Tibial nerve (tissue), 4 donors: ENCODE results near the gene RELA.

Experiments used
- EP300 ChIP-seq, 2 donors: sonication (generic); formaldehyde crosslinking; IDR thresholded peaks; one replicate each; pipeline ENCODE4 v1.6.1; 2017; ENCODE audit warnings: antibody characterized with exemption in 2 of 2, mild to moderate bottlenecking in 1 of 2
- POLR2A ChIP-seq, 2 donors: fragments of 450-650 bp; IDR thresholded peaks; one replicate each; pipeline ENCODE4 v1.6.1; 2017; ENCODE audit warnings: antibody characterized with exemption in 2 of 2, mild to moderate bottlenecking in 2 of 2, moderate library complexity in 2 of 2
- TF ChIP-seq, protein P1 (sequence below), 5 experiments: fragments of 200-600 bp in 3 of 5; fragments of 450-650 bp in 2 of 5; sonication (generic) in 3 of 5; IDR thresholded peaks; one replicate each; pipeline ENCODE4 v1.5.1; 2016 to 2019; ENCODE audit warnings: antibody characterized with exemption in 5 of 5, mild to moderate bottlenecking in 3 of 5, moderate library complexity in 2 of 5

DNA sequence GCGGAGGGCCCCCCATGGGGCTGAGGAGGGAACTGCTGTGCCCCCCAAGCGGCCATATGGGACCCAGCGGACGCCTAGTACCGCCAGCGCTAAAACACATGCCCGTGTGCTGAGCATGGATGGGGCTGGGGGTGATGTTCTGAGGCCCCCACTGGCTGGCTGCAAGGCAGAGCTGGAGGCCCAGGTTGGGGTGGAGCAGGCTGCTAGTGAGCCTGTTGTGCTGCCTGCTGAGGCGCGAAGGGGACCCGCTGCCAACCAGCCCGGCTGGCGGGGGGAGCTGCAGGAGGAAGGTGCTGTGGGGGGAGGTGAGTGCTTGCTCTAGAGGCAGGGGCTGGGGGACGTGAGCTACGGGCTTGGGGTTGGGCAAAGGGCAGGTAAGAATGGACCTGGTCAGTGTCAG is 44.0 kb downstream of the RELA start:
- TF ChIP-seq POLR2A (IDR thresholded peaks at IDR 0.05) (no peak), EP300 (IDR thresholded peaks at IDR 0.05) (no peak)
- TF ChIP-seq, protein P1, sequence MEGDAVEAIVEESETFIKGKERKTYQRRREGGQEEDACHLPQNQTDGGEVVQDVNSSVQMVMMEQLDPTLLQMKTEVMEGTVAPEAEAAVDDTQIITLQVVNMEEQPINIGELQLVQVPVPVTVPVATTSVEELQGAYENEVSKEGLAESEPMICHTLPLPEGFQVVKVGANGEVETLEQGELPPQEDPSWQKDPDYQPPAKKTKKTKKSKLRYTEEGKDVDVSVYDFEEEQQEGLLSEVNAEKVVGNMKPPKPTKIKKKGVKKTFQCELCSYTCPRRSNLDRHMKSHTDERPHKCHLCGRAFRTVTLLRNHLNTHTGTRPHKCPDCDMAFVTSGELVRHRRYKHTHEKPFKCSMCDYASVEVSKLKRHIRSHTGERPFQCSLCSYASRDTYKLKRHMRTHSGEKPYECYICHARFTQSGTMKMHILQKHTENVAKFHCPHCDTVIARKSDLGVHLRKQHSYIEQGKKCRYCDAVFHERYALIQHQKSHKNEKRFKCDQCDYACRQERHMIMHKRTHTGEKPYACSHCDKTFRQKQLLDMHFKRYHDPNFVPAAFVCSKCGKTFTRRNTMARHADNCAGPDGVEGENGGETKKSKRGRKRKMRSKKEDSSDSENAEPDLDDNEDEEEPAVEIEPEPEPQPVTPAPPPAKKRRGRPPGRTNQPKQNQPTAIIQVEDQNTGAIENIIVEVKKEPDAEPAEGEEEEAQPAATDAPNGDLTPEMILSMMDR (IDR thresholded peaks at IDR 0.05), result no peak
